NCI-H128 (cell line): ENCODE measurements around the gene ZNF331.

Source experiments
- DNase-seq: peaks from one replicate; lab custom pipeline; 2025; ENCODE audit not compliant: unreplicated experiment; lab: John Stamatoyannopoulos, UW

Gene ZNF331

GRCh38 chr19:53555352-53555751 lies 17.4 kb downstream of the ZNF331 start:
- DNase-seq, result no peak

DNA sequence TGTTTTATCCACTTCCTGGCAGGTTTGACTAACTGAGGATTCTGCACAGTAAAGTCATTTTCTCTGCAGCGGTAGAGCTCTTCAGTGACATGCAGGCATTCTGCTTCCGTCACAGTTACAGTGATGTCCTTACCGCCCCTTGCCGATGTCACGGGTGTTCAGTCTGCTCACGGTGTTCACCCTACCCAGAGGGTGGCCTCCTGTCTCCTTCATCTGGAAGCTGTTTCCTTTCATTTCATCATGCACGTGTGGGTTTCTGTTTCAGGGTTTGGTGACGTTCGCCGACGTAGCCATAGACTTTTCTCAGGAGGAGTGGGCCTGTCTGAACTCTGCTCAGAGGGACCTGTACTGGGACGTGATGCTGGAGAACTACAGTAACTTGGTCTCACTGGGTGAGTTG lies 33.4 kb downstream of the ZNF331 start:
- no peak for DNase-seq

GRCh38 chr19:53576941-53577653 lies 39.2 kb downstream of the ZNF331 start:
- DNase-seq, result no peak

- DNase-seq, result no peak
Observed at GRCh38 chr19:53577968-53578367, 40.0 kb downstream of the ZNF331 start.

DNA sequence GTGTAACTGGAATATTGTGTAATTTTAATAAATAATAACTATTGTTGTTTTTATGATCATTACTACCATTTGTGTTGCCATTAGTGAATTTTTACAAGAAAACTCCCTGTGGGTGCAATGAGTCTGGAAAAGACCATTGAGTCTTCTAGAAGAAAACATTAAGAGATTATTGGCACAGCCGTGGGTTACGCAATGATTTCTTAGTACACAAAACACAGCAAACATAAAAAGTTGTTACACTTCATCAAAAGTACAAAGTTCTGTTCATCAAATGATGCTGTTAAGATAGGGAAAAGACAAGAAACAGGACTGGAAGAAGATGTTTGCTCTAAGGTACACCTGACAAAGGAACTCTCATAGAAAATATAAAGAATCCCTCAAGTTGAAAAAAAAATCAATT lies 41.6 kb downstream of the ZNF331 start:
- DNase-seq, result no peak

- no peak for DNase-seq
Observed at GRCh38 chr19:53580871-53581835, 43.2 kb downstream of the ZNF331 start.

GRCh38 chr19:53581871-53582279 lies 43.9 kb downstream of the ZNF331 start:
- no peak for DNase-seq

DNA sequence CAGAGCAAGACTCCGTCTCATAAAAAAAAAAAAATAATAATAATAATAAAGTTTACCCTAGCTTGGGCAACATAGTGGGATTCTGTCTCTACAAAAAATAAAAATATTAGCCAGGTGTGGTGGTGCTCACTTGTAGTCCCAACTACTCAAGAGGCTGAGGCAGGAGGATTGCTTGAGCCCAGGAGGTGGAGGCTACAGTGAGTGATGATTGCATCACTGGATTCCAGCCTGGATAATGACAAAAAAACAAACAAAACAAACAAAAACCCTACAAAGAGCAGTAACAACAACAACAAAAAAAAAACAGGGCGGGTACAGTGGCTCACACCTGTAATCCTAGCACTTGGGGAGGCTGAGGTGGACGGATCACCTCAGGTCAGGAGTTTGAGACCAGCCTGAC lies 45.2 kb downstream of the ZNF331 start:
- no peak for DNase-seq

- DNase-seq, result no peak
Observed at GRCh38 chr19:53586277-53586691, 48.3 kb downstream of the ZNF331 start.

- DNase-seq, result no peak
Observed at GRCh38 chr19:53594811-53595509, 57.0 kb downstream of the ZNF331 start.

GRCh38 chr19:53595510-53595867 lies 57.5 kb downstream of the ZNF331 start:
- no peak for DNase-seq

GRCh38 chr19:53596056-53596455 lies 58.1 kb downstream of the ZNF331 start:
- no peak for DNase-seq

DNA sequence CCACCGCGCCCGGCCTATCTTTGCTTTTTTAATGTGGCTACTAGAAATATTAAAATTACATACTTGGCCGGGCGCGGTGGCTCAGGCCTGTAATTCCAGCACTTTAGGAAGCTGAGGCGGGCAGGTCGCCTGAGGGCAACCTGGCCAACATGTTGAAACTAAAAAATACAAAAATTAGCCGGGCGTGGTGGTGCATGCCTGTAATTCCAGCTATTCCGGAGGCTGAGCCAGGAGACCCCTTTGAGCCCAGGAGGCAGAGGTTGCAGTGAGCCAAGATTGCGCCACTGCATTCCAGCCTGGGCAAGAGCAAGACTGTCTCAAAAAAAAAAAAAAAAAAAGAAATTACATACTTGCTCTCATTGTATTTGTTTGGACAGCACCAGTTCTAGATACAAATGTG lies 59.1 kb downstream of the ZNF331 start:
- DNase-seq, result no peak

DNA sequence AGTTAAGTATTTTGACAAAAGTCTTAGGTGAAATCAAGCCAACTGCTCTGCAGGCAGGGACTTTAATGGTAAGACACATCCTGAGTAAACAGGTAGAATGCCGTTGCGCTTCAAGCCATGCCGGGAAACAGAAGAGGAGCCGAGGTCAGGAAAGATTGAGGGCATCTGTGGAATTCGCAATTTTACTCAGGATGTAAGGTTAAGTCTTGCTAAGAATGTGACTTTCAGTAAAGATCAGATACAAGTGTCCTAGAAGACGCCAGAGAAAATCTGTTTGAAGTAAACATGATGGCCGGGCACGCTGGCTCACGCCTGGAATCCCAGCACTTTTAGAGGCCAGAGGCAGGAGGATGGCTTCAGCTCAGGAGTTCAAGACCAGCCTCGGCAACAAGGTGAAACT lies 60.4 kb downstream of the ZNF331 start:
- no peak for DNase-seq

DNA sequence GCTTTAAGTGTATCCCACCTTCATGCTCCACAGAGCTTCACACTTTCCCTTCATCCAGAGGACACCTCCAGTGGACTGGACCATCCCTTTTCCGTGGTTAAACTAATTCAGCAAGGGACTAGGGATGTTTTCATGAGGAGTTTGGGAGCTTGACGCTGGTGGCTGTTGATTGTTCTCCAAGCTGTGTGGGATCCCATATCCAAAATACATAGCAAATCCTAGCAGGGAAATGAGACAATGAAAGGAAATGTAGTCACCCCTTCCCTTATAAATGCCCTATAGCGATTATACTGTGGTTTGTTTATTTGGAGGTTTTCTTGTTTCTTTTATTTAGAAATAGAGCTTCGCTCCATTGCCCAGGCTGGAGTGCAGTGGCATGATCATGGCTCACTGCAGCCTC lies 62.3 kb downstream of the ZNF331 start:
- DNase-seq, result no peak

GRCh38 chr19:53606031-53606430 lies 68.1 kb downstream of the ZNF331 start:
- DNase-seq, result no peak

DNA sequence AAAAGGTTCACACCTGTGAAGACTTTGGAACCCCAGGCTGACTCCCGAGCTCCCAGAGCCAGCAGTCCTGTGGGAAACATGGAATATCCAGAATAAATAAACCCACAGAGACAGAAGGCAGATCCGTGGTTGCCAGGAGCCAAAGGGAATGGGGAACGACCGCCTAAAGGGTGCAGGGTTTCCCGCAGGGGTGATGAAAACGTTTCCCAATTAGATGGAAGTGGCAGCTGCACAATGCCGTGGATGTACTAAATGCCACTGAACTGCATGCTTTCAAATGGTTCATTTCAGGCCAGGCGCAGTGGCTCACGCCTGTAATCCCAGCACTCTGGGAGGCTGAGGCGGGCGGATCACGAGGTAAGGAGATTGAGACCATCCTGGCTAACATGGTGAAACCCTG lies 70.4 kb downstream of the ZNF331 start:
- no peak for DNase-seq

- DNase-seq, result no peak
Observed at GRCh38 chr19:53612762-53613526, 75.0 kb downstream of the ZNF331 start.

- no peak for DNase-seq
Observed at GRCh38 chr19:53621885-53622740, 84.2 kb downstream of the ZNF331 start.
